ENCODE measurements around the gene TTYH2. TPM values are rescaled to one million over a fixed set of nuclear protein-coding genes. Genes with fewer than 3 reads are reported as not detected.

Gene TTYH2
- total and polyA plus RNA-seq, 2 of the 4 experiments (the other 2 are of a cell fraction): 2.3 to 6.8 TPM

GRCh38 chr17:74228306-74228978 is 15.1 kb downstream of the TTYH2 start:
- intact Hi-C loops (cut with micrococcal nuclease) (no loop called here), dilution Hi-C loops (cut with HindIII; ENCODE audit: low sequenced_read_pairs, unreplicated experiment) (no loop called here)

More at GRCh38 chr17:74228306-74228978, 15.1 kb downstream of the TTYH2 start:
- no peak overlapping the region for H2AFZ ChIP-seq (replicated peaks; ENCODE audit: low read length, poor library complexity)
- no peaks in the 10 kb centered on the region for H3K36me3 ChIP-seq (ENCODE audit: control insufficient read depth, insufficient read depth, low read length)
- CTCF ChIA-PET: no interaction called here
- no peak overlapping the region for H2AK5ac ChIP-seq (ENCODE audit: low read depth, low read length)
- H3K14ac ChIP-seq (replicated peaks; ENCODE audit: low read depth, low read length): no peak overlapping the region
- no peaks in the 10 kb centered on the region for H4K20me1 ChIP-seq (ENCODE audit: insufficient read depth, low read length)
- no peaks in the 10 kb centered on the region for H3K9me1 ChIP-seq (ENCODE audit: insufficient read depth, low read length)
- H4K91ac ChIP-seq (ENCODE audit: insufficient read depth, low read depth, low read length): no peak overlapping the region
- no peak for DNase-seq
- ATAC-seq (ENCODE audit: low read depth): no peak
- H3K18ac ChIP-seq (ENCODE audit: low read depth, low read length): no peak overlapping the region
- POLR2A ChIA-PET (ENCODE audit: unreplicated experiment): no interaction called here
- no peak overlapping the region for H2BK15ac ChIP-seq (ENCODE audit: low read depth, low read length)
- TF ChIP-seq MAZ (IDR thresholded peaks at IDR 0.05; ENCODE audit: borderline replicate concordance, low read depth, low read length) (no peak), BHLHE40 (IDR thresholded peaks at IDR 0.05; ENCODE audit: low read depth, low read length) (no peak), CTCF (conservative IDR thresholded peaks at IDR 0.05; ENCODE audit: low read depth, low read length) (no peak), RCOR1 (IDR thresholded peaks at IDR 0.05; ENCODE audit: insufficient replicate concordance, low read length) (no peak), USF2 (IDR thresholded peaks at IDR 0.05; ENCODE audit: low read depth, low read length) (no peak), ELK1 (IDR thresholded peaks at IDR 0.05; ENCODE audit: borderline replicate concordance, low read depth, low read length) (no peak), RAD21 (IDR thresholded peaks at IDR 0.05; ENCODE audit: low read length) (no peak), MAFK (IDR thresholded peaks at IDR 0.05; ENCODE audit: low read depth, low read length) (no peak), NFE2L2 (IDR thresholded peaks at IDR 0.05; ENCODE audit: low read depth, low read length) (no peak), CEBPB (IDR thresholded peaks at IDR 0.05; ENCODE audit: low read depth, low read length) (no peak), POLR2A (IDR thresholded peaks at IDR 0.05; ENCODE audit: low read depth, low read length) (no peak), SMC3 (IDR thresholded peaks at IDR 0.05; ENCODE audit: low read depth, low read length) (no peak), CHD1 (IDR thresholded peaks at IDR 0.05; ENCODE audit: low read depth, low read length) (no peak), FOS (IDR thresholded peaks at IDR 0.05; ENCODE audit: low read depth, low read length) (no peak), MXI1 (IDR thresholded peaks at IDR 0.05; ENCODE audit: borderline replicate concordance, low read depth, low read length) (no peak), RFX5 (IDR thresholded peaks at IDR 0.05; ENCODE audit: low read depth, low read length) (no peak)
- H3K4me2 ChIP-seq (ENCODE audit: low read depth, low read length): no peak overlapping the region
- no TSS peak for BruUV-seq (replicated peaks)
- no peak overlapping the region for H3K4me3 ChIP-seq (ENCODE audit: insufficient read depth, low read depth, low read length)
- no peaks in the 10 kb centered on the region for H3K27me3 ChIP-seq (ENCODE audit: control insufficient read depth, insufficient read depth, low read length)
- no peak overlapping the region for H4K8ac ChIP-seq (ENCODE audit: low read depth in 2 of 2, low read length in 2 of 2)
- no peak overlapping the region for H3K23ac ChIP-seq (ENCODE audit: low read depth, low read length)
- H3K4me1 ChIP-seq (ENCODE audit: control insufficient read depth, insufficient read depth, low read length): no peaks in the 10 kb centered on the region
- no peak overlapping the region for H2BK5ac ChIP-seq (ENCODE audit: low read depth, low read length, poor library complexity, severe bottlenecking)
- H4K5ac ChIP-seq (ENCODE audit: low read depth, low read length): no peak overlapping the region
- no peak overlapping the region for H2BK120ac ChIP-seq (ENCODE audit: low read depth, low read length)
- H3K4ac ChIP-seq (ENCODE audit: low read depth, low read length): no peak overlapping the region
- WGBS, 2 experiments (ENCODE audit: extremely low coverage in 2 of 2, insufficient read length in 1 of 2): 40% methylated on average over 1 of the region's 5 CpGs; no CpG with 5 or more reads in 1 of the 2 experiments
- no peaks in the 10 kb centered on the region for H3K9me3 ChIP-seq (ENCODE audit: control insufficient read depth, insufficient read depth, low read length)
- no peak overlapping the region for H3K9ac ChIP-seq (ENCODE audit: low read depth, low read length)
- H3K27ac ChIP-seq (ENCODE audit: insufficient read depth, low read length): no peak overlapping the region
- H3K79me1 ChIP-seq (ENCODE audit: low read depth in 1 of 2, low read length in 2 of 2): no peaks in the 10 kb centered on the region
- H2AK9ac ChIP-seq (replicated peaks; ENCODE audit: low read depth, low read length, poor library complexity): no peak overlapping the region
- H2BK20ac ChIP-seq (ENCODE audit: low read depth, low read length): no peak overlapping the region
- no peak overlapping the region for H3K56ac ChIP-seq (ENCODE audit: extremely low read depth, insufficient read depth, low read length)
- in situ Hi-C loops (cut with MboI; ENCODE audit: low sequenced_read_pairs): no loop called here
